Panc1 (cell line): ENCODE results near the gene CCDC8.
"Not testable (repeated sequence)": the region's sequence is repeated elsewhere in the genome, so short reads cannot be mapped to it uniquely, and the experiment has no call there.

Experiments
- CTCF ChIP-seq: fragments of 450-650 bp; IDR thresholded peaks from 2 replicates; pipeline ENCODE4 v1.5.1; 2017; ENCODE audit warnings: mild to moderate bottlenecking
- POLR2AphosphoS5 ChIP-seq: IDR thresholded peaks from 2 replicates; pipeline ENCODE4 v1.6.1; 2012; ENCODE audit warnings: mild to moderate bottlenecking, low read depth, low read length, moderate library complexity
- SIN3A ChIP-seq: IDR thresholded peaks from 2 replicates; pipeline ENCODE4 v1.6.1; 2012; ENCODE audit warnings: low read depth, mild to moderate bottlenecking, low read length, moderate library complexity, borderline replicate concordance; ENCODE audit not compliant: insufficient read depth
- TCF7L2 ChIP-seq: IDR thresholded peaks from 2 replicates; pipeline ENCODE4 v1.6.1; 2011; ENCODE audit warnings: mild to moderate bottlenecking, low read depth, low read length, inconsistent platforms

- not testable (repeated sequence) for TF ChIP-seq CTCF, POLR2AphosphoS5, SIN3A, TCF7L2
Observed at GRCh38 chr19:46433470-46433869, 20.1 kb upstream of the CCDC8 start.
